Epithelial cell of esophagus (primary cell): ENCODE results near the gene LINGO1.

Experiments
- DNase-seq: peaks from one replicate; pipeline ENCODE4 v3.0.0; 2010; ENCODE audit warnings: low read depth
- H3K4me3 ChIP-seq: 2 replicates; pipeline ENCODE4 v1.5.1; 2011; ENCODE audit warnings: mild to moderate bottlenecking, low read length, control low read depth
- TF ChIP-seq, protein P1 (sequence below): IDR thresholded peaks from 2 replicates; pipeline ENCODE4 v1.5.1; 2011; ENCODE audit warnings: low read depth, mild to moderate bottlenecking, low read length, control low read depth, inconsistent platforms; ENCODE audit not compliant: insufficient read depth; ENCODE audit errors: missing control alignments

Gene LINGO1

DNA sequence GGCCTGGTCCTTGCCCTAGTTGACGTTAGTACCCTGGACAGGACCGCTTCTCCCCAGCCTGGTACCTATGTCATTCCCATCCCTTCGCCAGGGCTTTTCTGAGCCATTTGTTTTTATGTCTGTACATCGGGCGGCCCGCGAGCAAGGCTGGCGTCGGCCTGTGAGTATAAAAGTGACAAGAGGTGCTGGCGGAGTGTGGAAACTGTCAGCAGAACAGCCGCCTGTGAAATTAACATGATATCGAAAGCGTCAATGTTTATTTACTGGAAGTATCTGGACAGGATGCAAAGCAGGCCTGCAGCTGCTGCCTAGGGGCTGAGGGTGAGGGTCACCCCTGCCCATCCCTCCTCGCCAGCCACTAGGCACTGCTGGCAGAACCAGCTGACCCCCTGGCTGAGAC, 33.4 kb downstream of the LINGO1 start:
- H3K4me3 ChIP-seq: no peak overlapping the region
- TF ChIP-seq, protein P1, sequence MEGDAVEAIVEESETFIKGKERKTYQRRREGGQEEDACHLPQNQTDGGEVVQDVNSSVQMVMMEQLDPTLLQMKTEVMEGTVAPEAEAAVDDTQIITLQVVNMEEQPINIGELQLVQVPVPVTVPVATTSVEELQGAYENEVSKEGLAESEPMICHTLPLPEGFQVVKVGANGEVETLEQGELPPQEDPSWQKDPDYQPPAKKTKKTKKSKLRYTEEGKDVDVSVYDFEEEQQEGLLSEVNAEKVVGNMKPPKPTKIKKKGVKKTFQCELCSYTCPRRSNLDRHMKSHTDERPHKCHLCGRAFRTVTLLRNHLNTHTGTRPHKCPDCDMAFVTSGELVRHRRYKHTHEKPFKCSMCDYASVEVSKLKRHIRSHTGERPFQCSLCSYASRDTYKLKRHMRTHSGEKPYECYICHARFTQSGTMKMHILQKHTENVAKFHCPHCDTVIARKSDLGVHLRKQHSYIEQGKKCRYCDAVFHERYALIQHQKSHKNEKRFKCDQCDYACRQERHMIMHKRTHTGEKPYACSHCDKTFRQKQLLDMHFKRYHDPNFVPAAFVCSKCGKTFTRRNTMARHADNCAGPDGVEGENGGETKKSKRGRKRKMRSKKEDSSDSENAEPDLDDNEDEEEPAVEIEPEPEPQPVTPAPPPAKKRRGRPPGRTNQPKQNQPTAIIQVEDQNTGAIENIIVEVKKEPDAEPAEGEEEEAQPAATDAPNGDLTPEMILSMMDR: no peak
- DNase-seq: no peak

DNA sequence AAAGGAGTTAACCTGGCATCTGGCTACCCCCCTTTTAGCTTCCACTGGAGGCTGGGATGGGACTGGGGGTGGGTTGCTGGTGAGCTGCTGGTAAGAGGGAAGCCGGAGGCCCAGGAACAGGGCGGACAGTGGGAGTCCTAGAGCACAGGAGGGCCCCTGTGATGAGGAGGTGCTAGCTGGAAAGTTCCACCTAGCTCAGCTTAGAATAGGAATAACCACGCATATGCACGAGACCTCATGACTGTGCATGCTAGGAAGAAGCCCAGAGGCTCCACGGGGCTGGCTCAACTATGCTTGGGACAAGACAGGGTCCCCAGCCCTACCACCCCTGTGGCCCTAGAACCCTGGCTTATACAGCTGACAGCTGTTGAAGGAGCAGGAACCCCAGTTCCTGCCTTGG, 34.1 kb downstream of the LINGO1 start:
- no peak overlapping the region for H3K4me3 ChIP-seq
- TF ChIP-seq, protein P1: no peak
- DNase-seq: no peak

DNA sequence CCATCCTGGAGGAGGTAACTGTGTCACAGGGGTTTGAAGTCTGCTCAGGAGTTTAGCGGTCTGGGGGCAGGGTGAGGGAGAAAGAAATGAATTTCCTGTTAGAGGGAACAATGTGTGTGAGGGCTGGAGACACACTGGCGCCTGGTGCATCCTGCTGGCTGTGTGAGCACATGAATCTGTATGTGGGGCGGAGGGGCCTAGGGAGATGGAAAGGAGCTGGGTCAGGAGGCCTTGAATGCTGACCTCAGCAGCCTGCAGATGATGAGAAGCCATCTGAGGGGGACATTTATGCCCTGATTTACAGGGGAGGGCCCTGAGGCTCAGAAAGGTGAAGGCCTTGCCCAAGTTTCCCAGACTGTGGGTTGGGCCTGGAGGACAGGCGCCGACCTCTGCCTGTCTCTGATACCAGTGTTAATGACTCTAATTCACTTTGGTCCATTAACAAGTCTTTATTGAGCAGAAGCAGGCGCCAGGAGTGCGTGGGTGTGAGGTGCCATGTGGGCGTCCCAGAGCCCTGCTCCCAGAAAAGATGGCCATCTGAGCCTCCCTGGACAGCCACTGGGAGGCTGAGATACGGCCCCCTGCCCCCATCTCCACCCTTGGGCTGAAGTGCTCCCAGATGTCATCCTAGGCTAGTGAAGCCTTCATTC, 34.8 kb downstream of the LINGO1 start:
- DNase-seq: no peak
- TF ChIP-seq, protein P1: no peak
- no peak overlapping the region for H3K4me3 ChIP-seq

DNA sequence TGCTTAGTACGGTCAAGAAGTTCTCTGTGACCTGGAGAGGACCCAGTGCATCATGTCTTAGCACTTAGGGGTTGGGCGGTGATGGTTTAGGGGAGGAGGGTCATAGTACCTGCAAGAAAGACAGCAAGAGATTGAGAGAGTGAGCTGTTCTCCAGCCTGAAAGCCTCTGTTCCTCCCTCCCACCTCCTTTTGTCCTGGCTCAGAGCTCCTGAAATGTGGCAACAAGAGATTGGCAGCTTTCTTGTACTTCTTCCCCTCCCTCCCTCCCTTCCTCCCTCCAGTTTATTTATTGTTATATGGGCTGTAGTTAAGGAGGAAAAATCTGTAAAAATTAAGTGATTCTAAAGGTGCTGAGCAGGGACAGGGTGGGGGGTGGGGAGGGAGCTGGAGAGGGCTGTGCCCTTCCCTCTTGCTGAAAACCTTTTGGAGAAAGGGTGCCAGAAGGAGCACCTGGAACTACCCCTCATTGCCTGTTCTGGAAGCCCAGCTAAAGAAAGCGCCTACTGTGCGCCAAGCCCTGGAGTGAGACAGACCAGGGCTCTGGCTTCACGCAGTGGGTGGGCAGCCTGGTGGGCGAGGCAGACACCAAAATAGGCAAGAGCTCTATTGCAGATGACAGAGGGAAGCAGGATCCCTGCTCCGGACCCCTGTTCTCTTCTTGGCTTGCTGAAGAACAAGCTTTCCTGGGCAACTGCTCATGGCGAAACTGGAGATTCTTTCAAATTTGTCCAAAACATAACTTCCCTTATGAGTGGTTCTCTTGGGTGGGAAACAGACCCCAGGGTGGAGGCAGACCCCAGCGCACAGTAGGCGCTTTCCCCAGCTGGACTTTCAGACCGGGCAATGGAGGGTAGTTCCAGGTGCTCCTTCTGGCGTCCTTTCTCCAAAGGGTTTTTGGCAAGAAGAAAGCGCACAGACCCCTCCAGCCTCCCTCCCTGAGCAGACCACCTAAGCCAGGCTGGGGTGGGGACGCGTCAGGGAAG, 35.6 kb downstream of the LINGO1 start:
- DNase-seq: no peak
- TF ChIP-seq, protein P1: no peak
- H3K4me3 ChIP-seq: no peak overlapping the region

DNA sequence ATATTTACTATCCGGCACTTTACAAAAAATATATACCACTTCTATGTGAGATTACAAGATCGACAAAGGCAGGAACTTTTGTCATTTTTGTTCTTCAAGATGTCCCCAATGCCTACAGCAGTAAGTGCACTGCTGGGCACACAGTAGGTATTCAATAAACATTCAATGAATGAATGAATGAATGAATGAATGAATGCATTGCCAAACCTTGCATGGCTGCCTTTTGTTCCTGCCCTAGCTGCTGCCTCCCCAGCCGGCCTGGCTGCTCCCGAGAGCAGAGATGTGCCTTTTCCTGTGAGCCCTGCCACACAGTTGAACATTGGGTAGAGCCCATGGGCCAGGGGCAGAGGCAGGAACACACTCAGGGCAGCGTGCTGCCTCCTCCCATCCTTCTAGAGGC, 37.5 kb downstream of the LINGO1 start:
- H3K4me3 ChIP-seq: no peak overlapping the region
- TF ChIP-seq, protein P1: no peak
- no peak for DNase-seq

DNA sequence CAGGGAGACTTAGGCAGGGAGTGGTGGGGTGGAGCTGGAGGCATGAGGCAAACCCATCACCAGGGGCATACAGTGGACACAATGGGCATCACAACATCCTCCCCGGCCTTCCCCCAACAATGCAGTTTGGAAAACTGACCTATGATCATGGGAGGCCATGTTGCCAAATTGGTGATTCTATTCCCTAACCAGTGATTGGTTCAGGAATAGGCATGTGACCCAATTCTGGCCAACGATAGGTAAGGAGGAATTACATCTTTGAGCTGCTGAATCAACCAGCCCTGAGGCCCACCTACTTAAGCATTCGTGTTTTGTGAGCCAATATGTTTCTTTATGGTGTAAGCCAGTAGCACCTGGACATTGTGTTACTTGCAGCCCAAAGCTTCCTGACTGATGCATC, 40.0 kb downstream of the LINGO1 start:
- TF ChIP-seq, protein P1: no peak
- H3K4me3 ChIP-seq: no peak overlapping the region
- DNase-seq: no peak
